HepG2 (cell line): ENCODE measurements around the gene RBCK1. TPM values are rescaled to one million over a fixed set of nuclear protein-coding genes. Genes with fewer than 3 reads are reported as not detected.

ENCODE experiments used
- ATAC-seq: fragments of 200-7000 bp; cut with Tn5 transposase; 3 replicates; pipeline ENCODE4 v1.9.1; 2020; ENCODE audit warnings: mild to moderate bottlenecking, moderate library complexity
- BruUV-seq: library from RNA; stranded (reverse); fragments of 400-500 nt; replicated peaks from 2 replicates; lab custom pipeline; 2021; lab: Mats Ljungman, UMichigan
- CTCF ChIA-PET: fragments of 300-600 bp; formaldehyde crosslinking; extraction: SDS; loops from one replicate; lab custom pipeline; 2021; ENCODE audit warnings: low total read pairs, inconsistent platforms, low intra/inter-chr PET ratio; lab: Yijun Ruan, JAX
- POLR2A ChIA-PET: fragments of 350-600 bp; sonication (Branson Sonifier 250); formaldehyde crosslinking; loops from one replicate; lab custom pipeline; 2020; ENCODE audit warnings: antibody characterized with exemption, inconsistent platforms; lab: Yijun Ruan, JAX
- DNase-seq: peaks from one replicate; pipeline ENCODE4 v3.0.0-alpha.2; 2015; ENCODE audit warnings: low spot score
- FAIRE-seq: peaks from 3 replicates; lab custom pipeline; 2011; peaks lifted over from hg19 to GRCh38; lab: Jason Lieb, UNC
- H2AFZ ChIP-seq: one replicate; pipeline ENCODE4 v1.6.1; 2011; ENCODE audit warnings: low read length, inconsistent platforms
- H3K27ac ChIP-seq: fragments of 300-600 bp; 3 replicates; pipeline ENCODE4 v1.8.0; 2011; ENCODE audit warnings: mixed run types, mild to moderate bottlenecking, mixed read lengths, low read length, inconsistent platforms; ENCODE audit not compliant: insufficient read depth; ENCODE audit errors: extremely low read length
- H3K27me3 ChIP-seq, 2 experiments: fragments of 200-600 bp in 1 of 2; 2 replicates in 1 of 2; 3 replicates in 1 of 2; pipeline versions ENCODE4 v1.6.0 to v1.8.0; 2011; ENCODE audit warnings: low read length in 2 of 2, mild to moderate bottlenecking in 2 of 2, moderate library complexity in 2 of 2, inconsistent platforms in 1 of 2; ENCODE audit not compliant: insufficient read depth in 2 of 2, control insufficient read depth in 1 of 2
- H3K36me3 ChIP-seq, 2 experiments: fragments of 200-600 bp in 1 of 2; replicated peaks in 1 of 2; 2 replicates in 1 of 2; 3 replicates in 1 of 2; pipeline versions ENCODE4 v1.5.1 to v1.8.0; 2011; ENCODE audit warnings: low read length in 2 of 2, inconsistent platforms in 1 of 2; ENCODE audit not compliant: insufficient read depth in 2 of 2, control insufficient read depth in 1 of 2
- H3K4me1 ChIP-seq: 2 replicates; pipeline ENCODE4 v1.5.1; 2012; ENCODE audit warnings: low read length, inconsistent platforms; ENCODE audit not compliant: insufficient read depth
- H3K4me2 ChIP-seq: 2 replicates; pipeline ENCODE4 v1.6.0; 2011; ENCODE audit warnings: low read depth, low read length, inconsistent platforms
- H3K4me3 ChIP-seq, 3 experiments: fragments of 200-600 bp in 1 of 3; sonication (generic), shearing (Covaris generic) in 1 of 3; replicated peaks in 1 of 3; 2 replicates each; pipeline ENCODE4 v1.5.1; 2011 to 2016; ENCODE audit warnings: low read length in 3 of 3, inconsistent platforms in 2 of 3, low read depth in 2 of 3, mild to moderate bottlenecking in 2 of 3, control low read depth in 1 of 3, mixed read lengths in 1 of 3; ENCODE audit not compliant: insufficient read depth in 1 of 3
- H3K79me2 ChIP-seq: one replicate; pipeline ENCODE4 v1.6.1; 2011; ENCODE audit warnings: low read length, inconsistent platforms; ENCODE audit not compliant: insufficient read depth
- H3K9ac ChIP-seq: 2 replicates; pipeline ENCODE4 v1.6.0; 2011; ENCODE audit warnings: mild to moderate bottlenecking, low read depth, low read length, inconsistent platforms; ENCODE audit not compliant: insufficient read depth
- H3K9me3 ChIP-seq: 2 replicates; pipeline ENCODE4 v1.5.1; 2012; ENCODE audit warnings: mild to moderate bottlenecking, low read length
- H4K20me1 ChIP-seq: 2 replicates; pipeline ENCODE4 v1.6.0; 2011; ENCODE audit warnings: inconsistent platforms, mild to moderate bottlenecking, low read length, moderate library complexity; ENCODE audit not compliant: insufficient read depth
- DR1 ChIP-seq: sonication (generic); formaldehyde crosslinking; IDR thresholded peaks from 2 replicates; pipeline ENCODE4 v1.8.0; 2021; ENCODE audit warnings: mild to moderate bottlenecking, missing genetic modification reagents, inconsistent platforms
- EP300 ChIP-seq, 3 experiments: sonication (generic) in 1 of 3; formaldehyde crosslinking in 1 of 3; IDR thresholded peaks; 2 replicates each; pipeline versions ENCODE4 v1.5.1 to v1.6.1; 2011 to 2020; ENCODE audit warnings: low read depth in 2 of 3, low read length in 2 of 3, borderline replicate concordance in 1 of 3, improper control_type of control experiment in 1 of 3, mild to moderate bottlenecking in 1 of 3, missing genetic modification reagents in 1 of 3, moderate library complexity in 1 of 3
- GATA4 ChIP-seq: sonication (generic); IDR thresholded peaks from 2 replicates; pipeline ENCODE4 v1.6.1; 2016; ENCODE audit warnings: antibody characterized with exemption, low read depth, borderline replicate concordance
- GMEB1 ChIP-seq: sonication (generic); formaldehyde crosslinking; IDR thresholded peaks from 2 replicates; pipeline ENCODE4 v1.5.1; 2020; ENCODE audit warnings: missing genetic modification reagents, mild to moderate bottlenecking, borderline replicate concordance
- KDM1A ChIP-seq: IDR thresholded peaks from 2 replicates; pipeline ENCODE4 v1.6.1; 2016; ENCODE audit warnings: missing compliant biosample characterization
- NFE2L2 ChIP-seq: fragments of 150-350 bp; IDR thresholded peaks from 2 replicates; pipeline ENCODE4 v1.6.1; 2014; ENCODE audit warnings: low read length
- POLR2A ChIP-seq, 2 experiments: IDR thresholded peaks; 2 replicates each; pipeline ENCODE4 v1.6.1; 2011; ENCODE audit warnings: low read depth in 2 of 2, low read length in 2 of 2, mild to moderate bottlenecking in 1 of 2, moderate library complexity in 1 of 2; ENCODE audit not compliant: insufficient read depth in 1 of 2
- POLR2AphosphoS5 ChIP-seq: IDR thresholded peaks from 2 replicates; pipeline ENCODE4 v1.6.1; 2012; ENCODE audit warnings: low read depth, low read length
- RBFOX2 ChIP-seq: fragments of 200-400 bp; formaldehyde crosslinking; IDR thresholded peaks from 2 replicates; pipeline ENCODE4 v1.6.1; 2017; ENCODE audit warnings: low read depth, mild to moderate bottlenecking, low read length
- RCOR2 ChIP-seq: IDR thresholded peaks from 2 replicates; pipeline ENCODE4 v1.6.1; 2016; ENCODE audit warnings: missing biosample characterization, missing genetic modification reagents
- ZBTB20 ChIP-seq: sonication (generic); formaldehyde crosslinking; IDR thresholded peaks from 2 replicates; pipeline ENCODE4 v1.8.1; 2023; ENCODE audit warnings: missing genetic modification reagents, low read depth, mild to moderate bottlenecking, borderline replicate concordance
- ZEB1 ChIP-seq: IDR thresholded peaks from 2 replicates; pipeline ENCODE4 v1.6.1; 2012; ENCODE audit warnings: mild to moderate bottlenecking, low read depth, inconsistent platforms; ENCODE audit not compliant: insufficient replicate concordance
- ZFP36L1 ChIP-seq: sonication (generic); formaldehyde crosslinking; IDR thresholded peaks from 2 replicates; pipeline ENCODE4 v1.8.0; 2022; ENCODE audit warnings: mild to moderate bottlenecking, missing genetic modification reagents, moderate library complexity
- ZFP37 ChIP-seq: sonication (generic); formaldehyde crosslinking; IDR thresholded peaks from 2 replicates; pipeline ENCODE4 v1.4.0; 2020; ENCODE audit warnings: missing genetic modification reagents, borderline replicate concordance
- ZKSCAN5 ChIP-seq: sonication (generic); formaldehyde crosslinking; IDR thresholded peaks from 2 replicates; pipeline ENCODE4 v1.5.1; 2020; ENCODE audit warnings: mild to moderate bottlenecking, missing genetic modification reagents
- ZMYM3 ChIP-seq: sonication (generic); formaldehyde crosslinking; IDR thresholded peaks from 2 replicates; pipeline ENCODE4 v1.5.1; 2020; ENCODE audit warnings: mild to moderate bottlenecking, missing genetic modification reagents
- ZNF12 ChIP-seq: sonication (generic); formaldehyde crosslinking; IDR thresholded peaks from 2 replicates; pipeline ENCODE4 v1.5.0; 2020; ENCODE audit warnings: missing genetic modification reagents
- ZNF124 ChIP-seq: sonication (generic); formaldehyde crosslinking; IDR thresholded peaks from 2 replicates; pipeline ENCODE4 v1.4.0; 2020; ENCODE audit warnings: missing genetic modification reagents
- ZNF280D ChIP-seq: sonication (generic); formaldehyde crosslinking; IDR thresholded peaks from 2 replicates; pipeline ENCODE4 v1.5.1; 2020; ENCODE audit warnings: mild to moderate bottlenecking, missing genetic modification reagents
- ZNF777 ChIP-seq: sonication (generic); formaldehyde crosslinking; IDR thresholded peaks from 2 replicates; pipeline ENCODE4 v1.4.0; 2020; ENCODE audit warnings: missing genetic modification reagents
- WGBS: methylation state at CpG from one replicate; pipeline ENCODE4 v1.1.6; 2017; ENCODE audit warnings: low lambda C conversion rate; 5-methylcytosine and 5-hydroxymethylcytosine counted together
- in situ Hi-C: cut with HindIII; loops from 2 replicates; pipeline ENCODE4 v1.10.0; 2017; ENCODE audit warnings: low pct_unique_long_range_greater_than_20kb; ENCODE audit not compliant: extremely low pct_ligation_motif_present
- intact Hi-C: fragments of 100-400 bp; cut with micrococcal nuclease; formaldehyde crosslinking; loops from one replicate; pipeline ENCODE4 v1.10.0; 2022; ENCODE audit not compliant: unreplicated experiment
- polyA plus RNA-seq, 8 experiments: library from polyadenylated mRNA; depleted of rRNA in 3 of 8; stranded (reverse) in 7 of 8; unstranded in 1 of 8; fragments of >200 nt; fragmentation: Illumina TruSeq in 4 of 8; extraction: Trizol in 4 of 8; gene quantifications; 2 replicates each; pipeline versions ENCODE4 v1.2.1 to v1.2.3, GENCODE V29; 2011 to 2016; ENCODE audit warnings: low read depth in 4 of 8, missing spikeins in 1 of 8, mixed read lengths in 1 of 8; ENCODE audit not compliant: insufficient read depth in 1 of 8
- total RNA-seq, 5 experiments: library from RNA; depleted of rRNA; stranded (reverse); fragments of >200 nt; fragmentation: Illumina TruSeq; extraction: Trizol; gene quantifications; 2 replicates each; pipeline ENCODE4 v1.2.3, GENCODE V29; 2016; ENCODE audit warnings: low read depth in 1 of 5

RBCK1 gene
- total and polyA plus RNA-seq, 2 of the 13 experiments (the other 11 are each of a cell fraction or from before 2014, with no cell fraction given) = 149 to 215 TPM

GRCh38 chr20:387520-387919 lies 20.6 kb upstream of the RBCK1 start:
- TF ChIP-seq EP300 (IDR thresholded peaks at IDR 0.05; ENCODE audit: low read depth in 2 of 2, low read length in 2 of 2) (no peak), EP300 (CRISPR knock-in tag; IDR thresholded peaks at IDR 0.05; ENCODE audit: borderline replicate concordance) (no peak), ZNF777 (no peak), KDM1A (CRISPR knock-in tag) (peak; percentile 34; the same call in 1 of the 2 replicates), GATA4 (no peak), ZMYM3 (CRISPR knock-in tag) (peak; percentile 28; the same call in 1 of the 2 replicates), DR1 (CRISPR knock-in tag) (no peak), ZFP36L1 (CRISPR knock-in tag) (peak; percentile 53; the same call in 1 of the 2 replicates), GMEB1 (0 out of 2 replicates have a peak, but pooled peaks have one; percentile 1), POLR2AphosphoS5 (peak; percentile 16), POLR2A (IDR thresholded peaks at IDR 0.05; ENCODE audit: insufficient read depth in 1 of 2, low read depth in 2 of 2, low read length in 2 of 2) (peak in 1 of 2 experiments; percentile 1; a peak in 2 of 4 replicates), RCOR2 (CRISPR knock-in tag) (peak; percentile 43; the same call in 1 of the 2 replicates), ZKSCAN5 (CRISPR knock-in tag) (no peak), ZEB1 (no peak), RBFOX2 (peak; percentile 50; the same call in 1 of the 2 replicates), NFE2L2 (no peak), ZFP37 (no peak), ZNF124 (CRISPR knock-in tag) (no peak), ZNF280D (CRISPR knock-in tag) (0 out of 2 replicates have a peak, but pooled peaks have one; percentile 24), ZBTB20 (CRISPR knock-in tag) (no peak), ZNF12 (CRISPR knock-in tag) (peak; percentile 44; the same call in 1 of the 2 replicates)
- TF ChIP-seq, all 625 proteins: peak for 10
- POLR2A ChIA-PET = interaction anchor here (20.8 to 29.0 kb wide), 3 partner anchors 0 to 25 kb away, joined by 909 to 1587 read pairs (median 909); partner anchors contain the start of genes RBCK1 and TRIB3
- H3K4me3 ChIP-seq = no peak overlapping the region
- no TSS peak for BruUV-seq
- 99% methylated on average over 3 of the region's 3 CpGs for WGBS
- in situ Hi-C loops (no loop called here), intact Hi-C loops (no loop called here)
- ATAC-seq (no peak), DNase-seq (no peak), FAIRE-seq (no peak)
- no peaks in the 10 kb centered on the region for H3K9me3 ChIP-seq
- H3K36me3 ChIP-seq = peaks cover 40 to 91% of the 10 kb centered on the region in 2 experiments
- CTCF ChIA-PET = no interaction called here
- H3K4me1 ChIP-seq = peaks cover 71% of the 10 kb centered on the region
- no peaks in the 10 kb centered on the region for H3K27me3 ChIP-seq
- H3K27ac ChIP-seq = peak overlapping the region; percentile 31
- peaks cover 30% of the 10 kb centered on the region for H4K20me1 ChIP-seq
- peaks cover 74% of the 10 kb centered on the region for H3K79me2 ChIP-seq
- H3K9ac ChIP-seq = no peak overlapping the region
- no peak overlapping the region for H3K4me2 ChIP-seq
- H2AFZ ChIP-seq = no peak overlapping the region
